GM18508 (cell line): ENCODE results near the gene VASN.

Experiments used
- ATAC-seq: cut with Tn5 transposase; IDR thresholded peaks from one replicate; pipeline ENCODE4 v1.9.1; 2021; ENCODE audit warnings: moderate number of reproducible peaks; ENCODE audit not compliant: insufficient read depth, unreplicated experiment

Gene VASN

GRCh38 chr16:4350787-4351659 lies 20.6 kb upstream of the VASN start, which contains the start of gene PAM16:
TSS of gene PAM16 (minus strand) at chr16:4351321. CDS start at chr16:4351234, 87 bp downstream.
- peak; percentile 43 for ATAC-seq

- ATAC-seq = no peak
Measured at GRCh38 chr16:4351880-4352279, 19.8 kb upstream of the VASN start.

- no peak for ATAC-seq
Measured at GRCh38 chr16:4352843-4353242, 18.8 kb upstream of the VASN start.

- ATAC-seq = no peak
Measured at GRCh38 chr16:4353675-4354074, 18.0 kb upstream of the VASN start.

GRCh38 chr16:4354512-4355409 lies 16.9 kb upstream of the VASN start:
- no peak for ATAC-seq

- no peak for ATAC-seq
Measured at GRCh38 chr16:4356820-4357219, 14.8 kb upstream of the VASN start.

GRCh38 chr16:4358236-4358635 lies 13.4 kb upstream of the VASN start:
- ATAC-seq = no peak

GRCh38 chr16:4358831-4359561 lies 12.7 kb upstream of the VASN start:
- ATAC-seq = no peak

- no peak for ATAC-seq
Measured at GRCh38 chr16:4359914-4360313, 11.7 kb upstream of the VASN start.

GRCh38 chr16:4360538-4361021 lies 11.1 kb upstream of the VASN start:
- no peak for ATAC-seq

- ATAC-seq = no peak
Measured at GRCh38 chr16:4361033-4361943, 10.4 kb upstream of the VASN start.

GRCh38 chr16:4361944-4362311 lies 9.7 kb upstream of the VASN start:
- no peak for ATAC-seq

GRCh38 chr16:4362476-4363135 lies 9.0 kb upstream of the VASN start:
- no peak for ATAC-seq

GRCh38 chr16:4364196-4365013 lies 7.2 kb upstream of the VASN start:
- ATAC-seq = no peak

- ATAC-seq = no peak
Measured at GRCh38 chr16:4365014-4365406, 6.6 kb upstream of the VASN start.

GRCh38 chr16:4365615-4366014 lies 6.0 kb upstream of the VASN start:
- ATAC-seq = no peak

GRCh38 chr16:4366016-4366415 lies 5.6 kb upstream of the VASN start:
- ATAC-seq = no peak

GRCh38 chr16:4367393-4367856 lies 4.2 kb upstream of the VASN start:
- ATAC-seq = no peak
